B cell (primary cell): Measurements from ENCODE around the gene ZNF764. TPM values are rescaled to one million over a fixed set of nuclear protein-coding genes. Genes with fewer than 3 reads are reported as not detected.

Source experiments
- ATAC-seq: fragments of 200-7000 bp; cut with Tn5 transposase; one replicate; pipeline ENCODE4 v1.10.0; 2021; ENCODE audit warnings: low read depth, mild to moderate bottlenecking, moderate number of reproducible peaks, moderate library complexity
- CTCF ChIA-PET: fragments of 350-600 bp; sonication (Branson Sonifier 250); formaldehyde crosslinking; loops from one replicate; lab custom pipeline; 2021; ENCODE audit warnings: antibody characterized with exemption, inconsistent platforms; lab: Charles Lee
- POLR2A ChIA-PET: fragments of 350-600 bp; sonication (Branson Sonifier 250); formaldehyde crosslinking; loops from one replicate; lab custom pipeline; 2021; ENCODE audit warnings: antibody characterized with exemption; lab: Charles Lee
- DNase-seq: peaks from one replicate; pipeline ENCODE4 v3.0.0; 2013
- H2AFZ ChIP-seq: 2 replicates; pipeline ENCODE4 v1.6.1; 2012; ENCODE audit warnings: mild to moderate bottlenecking, low read depth, low read length; ENCODE audit not compliant: insufficient read depth, poor library complexity, severe bottlenecking
- H3K27ac ChIP-seq, 2 donors: 1 replicate in 1 of 2; 2 replicates in 1 of 2; pipeline ENCODE4 v1.5.1; 2012 to 2013; ENCODE audit warnings: low read length in 2 of 2, mild to moderate bottlenecking in 2 of 2, moderate library complexity in 1 of 2
- H3K27me3 ChIP-seq, 4 experiments: fragments of 200-600 bp in 1 of 4; sonication (generic) in 1 of 4; replicated peaks in 1 of 4; 1 replicate in 2 of 4; 2 replicates in 2 of 4; pipeline versions ENCODE4 v1.6.1 to v1.7.0; 2013 to 2016; ENCODE audit warnings: low read length in 3 of 4, mild to moderate bottlenecking in 2 of 4, mixed read lengths in 1 of 4, moderate library complexity in 1 of 4; ENCODE audit not compliant: insufficient read depth in 4 of 4, control insufficient read depth in 3 of 4; ENCODE audit errors: control extremely low read depth in 1 of 4
- H3K36me3 ChIP-seq, 2 experiments: replicated peaks in 1 of 2; 1 replicate in 1 of 2; 2 replicates in 1 of 2; pipeline versions ENCODE4 v1.6.1 to v1.7.1; 2013; ENCODE audit warnings: low read length in 1 of 2; ENCODE audit not compliant: insufficient read depth in 2 of 2, control insufficient read depth in 1 of 2; ENCODE audit errors: control extremely low read depth in 1 of 2, extremely low read depth in 1 of 2
- H3K4me1 ChIP-seq, 2 donors: fragments of 200-600 bp in 1 of 2; sonication (generic) in 1 of 2; 1 replicate in 1 of 2; 2 replicates in 1 of 2; pipeline versions ENCODE4 v1.5.1 to v1.6.1; 2013 to 2017; ENCODE audit warnings: low read length in 2 of 2; ENCODE audit not compliant: control insufficient read depth in 2 of 2, insufficient read depth in 2 of 2
- H3K4me2 ChIP-seq: replicated peaks from 2 replicates; pipeline ENCODE3; 2012; ENCODE audit warnings: mild to moderate bottlenecking, low read depth, low read length; ENCODE audit not compliant: poor library complexity, severe bottlenecking
- H3K4me3 ChIP-seq, 5 experiments: fragments of 200-600 bp in 1 of 5; sonication (generic) in 1 of 5; 1 replicate in 3 of 5; 2 replicates in 2 of 5; pipeline versions ENCODE4 v1.5.1 to v1.7.0; 2011 to 2016; ENCODE audit warnings: low read length in 4 of 5, mild to moderate bottlenecking in 4 of 5, low read depth in 2 of 5, control low read depth in 1 of 5, moderate library complexity in 1 of 5; ENCODE audit not compliant: insufficient read depth in 1 of 5; ENCODE audit errors: control extremely low read depth in 1 of 5, extremely low read depth in 1 of 5
- H3K79me2 ChIP-seq: fragments of 200-600 bp; sonication (generic); one replicate; pipeline ENCODE4 v1.6.0; 2016; ENCODE audit warnings: low read length; ENCODE audit not compliant: control insufficient read depth, insufficient read depth
- H3K9ac ChIP-seq: fragments of 200-600 bp; sonication (generic); 2 replicates; pipeline ENCODE4 v1.6.1; 2017; ENCODE audit warnings: mild to moderate bottlenecking, low read length, moderate library complexity
- H3K9me3 ChIP-seq, 3 donors: one replicate each; pipeline versions ENCODE4 v1.6.1 to v1.7.1; 2013; ENCODE audit warnings: low read length in 2 of 3; ENCODE audit not compliant: control insufficient read depth in 2 of 3, insufficient read depth in 1 of 3; ENCODE audit errors: control extremely low read depth in 1 of 3
- H4K20me1 ChIP-seq: 2 replicates; pipeline ENCODE4 v1.6.0; 2012; ENCODE audit warnings: mild to moderate bottlenecking, low read length; ENCODE audit not compliant: insufficient read depth, control insufficient read depth, poor library complexity, severe bottlenecking
- H3K27ac Mint-ChIP-seq: one replicate; pipeline ENCODE4 v1.8.0; 2021; ENCODE audit warnings: mixed read lengths
- H3K27me3 Mint-ChIP-seq: one replicate; pipeline ENCODE4 v1.8.0; 2021; ENCODE audit warnings: mixed read lengths
- H3K4me1 Mint-ChIP-seq: one replicate; pipeline ENCODE4 v1.8.0; 2021; ENCODE audit warnings: mixed read lengths
- H3K4me3 Mint-ChIP-seq: one replicate; pipeline ENCODE4 v1.8.0; 2021; ENCODE audit warnings: mixed read lengths
- H3K9me3 Mint-ChIP-seq: one replicate; pipeline ENCODE4 v1.8.0; 2022; ENCODE audit warnings: mixed read lengths; ENCODE audit not compliant: insufficient read depth
- EZH2 ChIP-seq: IDR thresholded peaks from 2 replicates; pipeline ENCODE4 v1.6.1; 2012; ENCODE audit warnings: borderline replicate concordance, low read depth, mild to moderate bottlenecking, moderate library complexity, low read length; ENCODE audit not compliant: insufficient read depth, poor library complexity, severe bottlenecking
- WGBS: methylation state at CpG from one replicate; pipeline ENCODE4 v1.1.5; 2013; ENCODE audit warnings: missing lambda C conversion rate; ENCODE audit not compliant: insufficient coverage; 5-methylcytosine and 5-hydroxymethylcytosine counted together
- intact Hi-C: fragments of 100-400 bp; cut with micrococcal nuclease; formaldehyde crosslinking; loops from one replicate; pipeline ENCODE4 v1.10.0; 2022
- polyA plus RNA-seq: library from polyadenylated mRNA; depleted of rRNA; stranded (reverse); fragments of >200 nt; gene quantifications from 2 replicates; pipeline ENCODE4 v1.2.3, GENCODE V29; 2012
- total RNA-seq, 2 donors: library from RNA; stranded (reverse); fragments of 120-200 nt in 1 of 2; gene quantifications; 1 replicate in 1 of 2; 2 replicates in 1 of 2; pipeline versions ENCODE4 v1.2.3 to v1.2.4, GENCODE V29; 2013 to 2022
- TF ChIP-seq, protein P1 (sequence below): fragments of 200-600 bp; IDR thresholded peaks from one replicate; pipeline ENCODE4 v1.8.0; 2022; ENCODE audit warnings: antibody characterized with exemption, mild to moderate bottlenecking

Gene ZNF764
- total and polyA plus RNA-seq, 2 donors (not counting 1 experiment from before 2014, with no cell fraction given), result 12.6 to 20.9 TPM

DNA sequence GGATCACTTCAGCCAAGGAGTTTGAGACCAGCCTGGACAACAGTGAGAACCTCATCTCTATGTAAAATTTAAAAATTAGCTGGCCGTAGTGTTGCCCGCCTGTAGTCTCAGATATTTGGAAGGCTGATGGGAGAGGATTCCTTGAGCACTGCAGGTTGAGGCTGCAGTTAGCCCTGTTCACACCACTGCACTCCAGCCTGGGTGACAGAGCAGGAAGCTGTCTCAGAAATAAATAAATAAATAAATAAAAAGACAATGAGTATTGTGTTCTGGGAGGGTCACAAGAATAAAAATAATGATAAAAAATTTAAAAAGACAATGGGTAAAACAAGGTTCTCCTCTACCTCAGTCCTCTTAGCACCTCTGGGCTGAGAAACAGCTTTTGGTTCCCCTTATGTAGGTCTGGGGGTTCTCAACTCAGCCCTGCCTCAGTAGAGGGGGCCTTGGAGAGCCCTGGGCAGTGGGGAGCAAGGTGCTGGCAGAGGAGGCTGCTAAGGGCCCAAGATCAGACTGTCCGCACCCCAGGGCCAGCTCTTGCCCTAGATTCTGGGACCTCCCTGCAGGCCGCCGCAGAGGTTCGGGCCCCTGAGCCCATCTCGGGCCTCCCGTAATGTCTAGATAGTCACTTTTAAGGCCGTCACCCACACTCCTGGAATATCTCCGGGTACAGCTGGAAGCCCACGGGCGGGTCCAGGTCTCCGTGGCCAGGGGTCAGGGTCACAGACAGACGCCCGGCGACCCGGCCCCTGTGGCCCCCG lies 3.4 kb downstream of the ZNF764 start:
- no peak overlapping the region for H3K4me3 Mint-ChIP-seq
- Histone ChIP-seq H3K9ac (no peak overlapping the region), H3K4me1 (peaks cover 10 to 24% of the 10 kb centered on the region in 2 donors), H3K36me3 (peaks cover 0 to 17% of the 10 kb centered on the region in 2 experiments), H2AFZ (no peak overlapping the region), H4K20me1 (no peaks in the 10 kb centered on the region), H3K9me3 (peaks cover 0 to 6% (median 0%) of the 10 kb centered on the region in 3 donors), H3K4me2 (no peak overlapping the region), H3K4me3 (no peak overlapping the region), H3K27me3 (no peaks in the 10 kb centered on the region), H3K79me2 (peaks cover 58% of the 10 kb centered on the region), H3K27ac (no peak overlapping the region)
- ChIA-PET POLR2A (interaction anchor here (0.7 to 1.0 kb wide), 2 partner anchors 20 to 31 kb away, joined by 3 to 4 read pairs; partner anchors contain the start of genes ZNF747 and ZNF785), CTCF (interaction anchor here (1.0 to 1.1 kb wide), 2 partner anchors 18 to 44 kb away, joined by 3 read pairs; no protein-coding TSS in a partner anchor)
- no peaks in the 10 kb centered on the region for H3K9me3 Mint-ChIP-seq
- no peak for TF ChIP-seq EZH2
- TF ChIP-seq, protein P1, sequence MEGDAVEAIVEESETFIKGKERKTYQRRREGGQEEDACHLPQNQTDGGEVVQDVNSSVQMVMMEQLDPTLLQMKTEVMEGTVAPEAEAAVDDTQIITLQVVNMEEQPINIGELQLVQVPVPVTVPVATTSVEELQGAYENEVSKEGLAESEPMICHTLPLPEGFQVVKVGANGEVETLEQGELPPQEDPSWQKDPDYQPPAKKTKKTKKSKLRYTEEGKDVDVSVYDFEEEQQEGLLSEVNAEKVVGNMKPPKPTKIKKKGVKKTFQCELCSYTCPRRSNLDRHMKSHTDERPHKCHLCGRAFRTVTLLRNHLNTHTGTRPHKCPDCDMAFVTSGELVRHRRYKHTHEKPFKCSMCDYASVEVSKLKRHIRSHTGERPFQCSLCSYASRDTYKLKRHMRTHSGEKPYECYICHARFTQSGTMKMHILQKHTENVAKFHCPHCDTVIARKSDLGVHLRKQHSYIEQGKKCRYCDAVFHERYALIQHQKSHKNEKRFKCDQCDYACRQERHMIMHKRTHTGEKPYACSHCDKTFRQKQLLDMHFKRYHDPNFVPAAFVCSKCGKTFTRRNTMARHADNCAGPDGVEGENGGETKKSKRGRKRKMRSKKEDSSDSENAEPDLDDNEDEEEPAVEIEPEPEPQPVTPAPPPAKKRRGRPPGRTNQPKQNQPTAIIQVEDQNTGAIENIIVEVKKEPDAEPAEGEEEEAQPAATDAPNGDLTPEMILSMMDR, result no peak
- peaks cover 38% of the 10 kb centered on the region for H3K4me1 Mint-ChIP-seq
- H3K27ac Mint-ChIP-seq, result no peak overlapping the region
- DNase-seq (no peak), ATAC-seq (no peak)
- WGBS, result 97% methylated on average over 17 of the region's 18 CpGs
- intact Hi-C loops, result loop anchor here (5.0 kb wide), 1 partner anchor 903 kb away; the partner anchor contains the start of gene ARMC5
- H3K27me3 Mint-ChIP-seq, result no peaks in the 10 kb centered on the region

DNA sequence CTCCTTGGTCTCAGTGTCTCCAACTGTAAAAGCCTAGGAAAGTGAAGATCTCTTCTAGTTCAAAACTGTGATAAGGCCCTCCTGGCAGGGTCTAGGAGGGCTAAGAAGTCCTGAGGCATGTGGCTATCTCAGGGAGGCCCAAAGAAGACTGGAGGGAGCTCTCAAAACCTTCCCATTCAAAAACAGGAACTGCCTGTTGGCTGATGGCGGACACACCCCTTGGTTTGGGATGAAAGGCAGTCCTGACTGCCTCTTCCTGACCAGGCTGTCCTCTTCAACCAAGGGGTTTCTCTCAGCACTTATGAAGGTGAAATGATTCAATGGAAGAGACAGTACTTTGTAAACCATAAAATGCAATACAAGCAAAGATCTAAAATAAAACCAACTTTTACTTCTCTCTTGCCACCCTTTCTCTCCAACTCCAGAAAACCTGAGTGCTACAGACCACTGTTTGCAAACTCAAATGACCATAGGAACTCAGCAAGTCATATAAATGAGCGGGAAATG lies 4.7 kb downstream of the ZNF764 start:
- DNase-seq (no peak), ATAC-seq (no peak)
- 100% methylated on average over 1 of the region's 2 CpGs for WGBS
- peak overlapping the region in 1 of 2 donors; percentile 35 for H3K27ac ChIP-seq
- no peaks in the 10 kb centered on the region for H3K9me3 Mint-ChIP-seq
- H3K4me1 ChIP-seq, result peaks cover 6 to 18% of the 10 kb centered on the region in 2 donors
- no peak for TF ChIP-seq EZH2
- TF ChIP-seq, protein P1, result no peak
- POLR2A ChIA-PET, result no interaction called here
- H4K20me1 ChIP-seq, result no peaks in the 10 kb centered on the region
- H3K9me3 ChIP-seq, result no peaks in the 10 kb centered on the region
- no peak overlapping the region for H3K9ac ChIP-seq
- intact Hi-C loops, result no loop called here
- H3K4me3 ChIP-seq, result no peak overlapping the region
- peaks cover 27% of the 10 kb centered on the region for H3K4me1 Mint-ChIP-seq
- no peak overlapping the region for H2AFZ ChIP-seq
- CTCF ChIA-PET, result no interaction called here
- H3K27ac Mint-ChIP-seq, result peak overlapping the region; percentile 41
- peaks cover 0 to 17% of the 10 kb centered on the region in 2 experiments for H3K36me3 ChIP-seq
- no peak overlapping the region for H3K4me2 ChIP-seq
- H3K27me3 ChIP-seq, result no peaks in the 10 kb centered on the region
- H3K79me2 ChIP-seq, result peaks cover 70% of the 10 kb centered on the region
- H3K27me3 Mint-ChIP-seq, result no peaks in the 10 kb centered on the region
- H3K4me3 Mint-ChIP-seq, result no peak overlapping the region
